Measurements from ENCODE around the gene SYNGAP1.

DNA sequence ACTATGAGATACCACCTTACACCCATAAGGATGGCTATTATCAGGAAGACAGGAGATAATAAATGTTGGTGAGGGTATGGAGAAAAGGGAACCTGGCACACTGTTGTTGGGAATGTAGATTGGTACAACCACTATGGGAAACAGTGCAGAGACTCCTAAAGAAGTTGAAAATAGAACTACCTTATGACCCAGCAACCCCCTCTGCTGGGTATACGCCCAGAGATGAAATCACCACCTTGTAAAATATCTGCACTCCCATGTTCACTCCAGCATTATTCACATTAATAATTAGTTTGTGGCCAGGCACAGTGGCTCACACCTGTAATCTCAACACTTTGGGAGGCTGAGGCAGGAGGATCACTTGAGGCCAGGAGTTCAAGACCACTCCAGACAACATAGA, 61.3 kb downstream of the SYNGAP1 start:
- TF ChIP-seq CTCF (IDR thresholded peaks at IDR 0.05) (no peak), POLR2AphosphoS5 (IDR thresholded peaks at IDR 0.05) (no peak)

Data from prostate gland (tissue), 2 donors.